Mesenchymal stem cell (in vitro differentiated cells and primary cell): ENCODE measurements around the gene PMPCB.

ENCODE experiments used
- DNase-seq: peaks from one replicate; pipeline ENCODE4 v3.0.0-alpha.2; 2013
- H2AFZ ChIP-seq: one replicate; pipeline ENCODE4 v1.6.1; 2013; ENCODE audit warnings: low read depth, mild to moderate bottlenecking, control low read depth, inconsistent platforms, low read length, moderate library complexity
- H2AK5ac ChIP-seq: 2 replicates; pipeline ENCODE4 v1.6.1; 2013; ENCODE audit warnings: low read length, moderate library complexity, mild to moderate bottlenecking, inconsistent platforms; ENCODE audit not compliant: severe bottlenecking
- H2BK120ac ChIP-seq: one replicate; pipeline ENCODE4 v1.6.1; 2013; ENCODE audit warnings: low read depth, mild to moderate bottlenecking, inconsistent platforms, low read length, moderate library complexity
- H2BK12ac ChIP-seq, 2 experiments: one replicate each; pipeline ENCODE4 v1.6.1; 2013; ENCODE audit warnings: inconsistent platforms in 2 of 2, low read length in 2 of 2, mild to moderate bottlenecking in 2 of 2, moderate library complexity in 2 of 2, control low read depth in 1 of 2
- H2BK15ac ChIP-seq: one replicate; pipeline ENCODE4 v1.6.1; 2013; ENCODE audit warnings: mild to moderate bottlenecking, low read depth, inconsistent platforms; ENCODE audit not compliant: poor library complexity, severe bottlenecking
- H2BK5ac ChIP-seq: 2 replicates; pipeline ENCODE4 v1.6.1; 2013; ENCODE audit warnings: low read depth, mild to moderate bottlenecking, low read length, control low read depth, inconsistent platforms; ENCODE audit not compliant: poor library complexity, severe bottlenecking
- H3K14ac ChIP-seq, 2 experiments: one replicate each; pipeline ENCODE4 v1.6.1; 2013; ENCODE audit warnings: inconsistent platforms in 2 of 2, low read length in 2 of 2, control low read depth in 1 of 2, mild to moderate bottlenecking in 1 of 2, moderate library complexity in 1 of 2
- H3K18ac ChIP-seq, 2 experiments: one replicate each; pipeline ENCODE4 v1.6.1; 2013; ENCODE audit warnings: inconsistent platforms in 2 of 2, low read length in 2 of 2, control low read depth in 1 of 2, low read depth in 1 of 2, mild to moderate bottlenecking in 1 of 2
- H3K23ac ChIP-seq, 2 experiments: one replicate each; pipeline ENCODE4 v1.6.1; 2013; ENCODE audit warnings: inconsistent platforms in 2 of 2, low read length in 2 of 2, mild to moderate bottlenecking in 2 of 2, moderate library complexity in 2 of 2, control low read depth in 1 of 2
- H3K27ac ChIP-seq: 2 replicates; pipeline ENCODE4 v1.5.1; 2013; ENCODE audit warnings: mild to moderate bottlenecking, moderate library complexity, low read length, control low read depth, inconsistent platforms; ENCODE audit not compliant: poor library complexity, severe bottlenecking
- H3K27me3 ChIP-seq, 2 experiments: 2 replicates each; pipeline versions ENCODE4 v1.6.1 to v1.7.0; 2013; ENCODE audit warnings: low read length in 2 of 2, mild to moderate bottlenecking in 2 of 2, moderate library complexity in 2 of 2, control low read depth in 1 of 2, inconsistent platforms in 1 of 2; ENCODE audit not compliant: control insufficient read depth in 1 of 2, insufficient read depth in 1 of 2
- H3K36me3 ChIP-seq, 2 experiments: 2 replicates each; pipeline versions ENCODE4 v1.6.1 to v1.7.0; 2013; ENCODE audit warnings: low read length in 2 of 2, control low read depth in 1 of 2, inconsistent platforms in 1 of 2, low read depth in 1 of 2, mild to moderate bottlenecking in 1 of 2; ENCODE audit not compliant: insufficient read depth in 2 of 2, control insufficient read depth in 1 of 2
- H3K4ac ChIP-seq, 2 experiments: one replicate each; pipeline ENCODE4 v1.6.1; 2013; ENCODE audit warnings: inconsistent platforms in 2 of 2, low read length in 2 of 2, mild to moderate bottlenecking in 2 of 2, moderate library complexity in 2 of 2, control low read depth in 1 of 2, low read depth in 1 of 2
- H3K4me1 ChIP-seq: 2 replicates; pipeline ENCODE4 v1.6.1; 2013; ENCODE audit warnings: low read depth, low read length, control low read depth; ENCODE audit not compliant: control insufficient read depth, insufficient read depth
- H3K4me2 ChIP-seq: 2 replicates; pipeline ENCODE4 v1.6.1; 2013; ENCODE audit warnings: low read length, mild to moderate bottlenecking, inconsistent platforms; ENCODE audit not compliant: poor library complexity, severe bottlenecking
- H3K4me3 ChIP-seq, 2 experiments: 2 replicates each; pipeline versions ENCODE4 v1.5.1 to v1.7.0; 2013; ENCODE audit warnings: low read length in 2 of 2, mild to moderate bottlenecking in 2 of 2, control low read depth in 1 of 2, low read depth in 1 of 2; ENCODE audit not compliant: insufficient read depth in 1 of 2
- H3K79me1 ChIP-seq: replicated peaks from 2 replicates; pipeline ENCODE4 v1.6.1; 2013; ENCODE audit warnings: mild to moderate bottlenecking, control low read depth, low read length, inconsistent platforms; ENCODE audit not compliant: poor library complexity, severe bottlenecking
- H3K9ac ChIP-seq: 2 replicates; pipeline ENCODE4 v1.7.0; 2013; ENCODE audit warnings: mild to moderate bottlenecking, low read length, moderate library complexity
- H3K9me3 ChIP-seq: 2 replicates; pipeline ENCODE4 v1.7.0; 2013; ENCODE audit warnings: mild to moderate bottlenecking, low read length; ENCODE audit not compliant: control insufficient read depth
- H4K8ac ChIP-seq: one replicate; pipeline ENCODE4 v1.6.1; 2013; ENCODE audit warnings: inconsistent platforms, mild to moderate bottlenecking, low read length, moderate library complexity
- H4K91ac ChIP-seq: one replicate; pipeline ENCODE4 v1.6.1; 2013; ENCODE audit warnings: mild to moderate bottlenecking, low read length, inconsistent platforms
- WGBS: methylation state at CpG from one replicate; pipeline ENCODE4 v1.1.7; 2013; ENCODE audit warnings: mixed read lengths; 5-methylcytosine and 5-hydroxymethylcytosine counted together

PMPCB gene

GRCh38 chr7:103325744-103326143 is 28.5 kb downstream of the PMPCB start:
- 98% methylated on average over 5 of the region's 8 CpGs for WGBS
- Histone ChIP-seq H2BK5ac (no peak overlapping the region), H3K18ac (no peak overlapping the region), H3K9ac (no peak overlapping the region), H3K4me2 (no peak overlapping the region), H3K36me3 (peaks cover 24 to 76% of the 10 kb centered on the region in 2 experiments), H3K23ac (no peak overlapping the region), H2BK120ac (no peak overlapping the region), H3K79me1 (peaks cover 8% of the 10 kb centered on the region), H2BK12ac (no peak overlapping the region), H3K4me1 (no peaks in the 10 kb centered on the region), H3K14ac (no peak overlapping the region), H3K27ac (no peak overlapping the region), H2AFZ (no peak overlapping the region), H3K9me3 (no peaks in the 10 kb centered on the region), H2AK5ac (no peak overlapping the region), H3K4me3 (no peak overlapping the region), H3K27me3 (no peaks in the 10 kb centered on the region), H4K8ac (no peak overlapping the region), H2BK15ac (no peak overlapping the region), H3K4ac (no peak overlapping the region), H4K91ac (no peak overlapping the region)
- DNase-seq, result no peak

GRCh38 chr7:103336761-103337160 is 39.5 kb downstream of the PMPCB start:
- H3K18ac ChIP-seq, result no peak overlapping the region
- H2AK5ac ChIP-seq, result no peak overlapping the region
- peaks cover 30 to 78% of the 10 kb centered on the region in 2 experiments for H3K36me3 ChIP-seq
- DNase-seq, result no peak
- H3K79me1 ChIP-seq, result peaks cover 10% of the 10 kb centered on the region
- no peak overlapping the region for H2AFZ ChIP-seq
- H3K27me3 ChIP-seq, result no peaks in the 10 kb centered on the region
- no peak overlapping the region for H3K4ac ChIP-seq
- H2BK12ac ChIP-seq, result no peak overlapping the region
- no peaks in the 10 kb centered on the region for H3K4me1 ChIP-seq
- no peak overlapping the region for H3K9ac ChIP-seq
- H3K14ac ChIP-seq, result no peak overlapping the region
- no peak overlapping the region for H2BK5ac ChIP-seq
- H3K23ac ChIP-seq, result no peak overlapping the region
- H3K9me3 ChIP-seq, result no peaks in the 10 kb centered on the region
- no peak overlapping the region for H3K4me2 ChIP-seq
- H3K4me3 ChIP-seq, result no peak overlapping the region
- H4K91ac ChIP-seq, result no peak overlapping the region
- H2BK120ac ChIP-seq, result no peak overlapping the region
- no peak overlapping the region for H4K8ac ChIP-seq
- WGBS, result 91% methylated on average over 1 of the region's 2 CpGs
- no peak overlapping the region for H3K27ac ChIP-seq
- H2BK15ac ChIP-seq, result no peak overlapping the region

GRCh38 chr7:103338864-103339263 is 41.6 kb downstream of the PMPCB start:
- H3K79me1 ChIP-seq, result peaks cover 9% of the 10 kb centered on the region
- no peak overlapping the region for H2AFZ ChIP-seq
- H3K4me1 ChIP-seq, result peaks cover 1% of the 10 kb centered on the region
- H3K23ac ChIP-seq, result no peak overlapping the region
- no peak overlapping the region for H4K8ac ChIP-seq
- H3K27ac ChIP-seq, result no peak overlapping the region
- no peak overlapping the region for H3K4me2 ChIP-seq
- H2AK5ac ChIP-seq, result no peak overlapping the region
- H2BK12ac ChIP-seq, result no peak overlapping the region
- no peak overlapping the region for H4K91ac ChIP-seq
- no peak overlapping the region for H3K4me3 ChIP-seq
- H2BK15ac ChIP-seq, result no peak overlapping the region
- no peaks in the 10 kb centered on the region for H3K27me3 ChIP-seq
- H3K18ac ChIP-seq, result no peak overlapping the region
- no peaks in the 10 kb centered on the region for H3K9me3 ChIP-seq
- no peak overlapping the region for H3K9ac ChIP-seq
- H2BK5ac ChIP-seq, result no peak overlapping the region
- no peak for DNase-seq
- peaks cover 28 to 67% of the 10 kb centered on the region in 2 experiments for H3K36me3 ChIP-seq
- no peak overlapping the region for H3K4ac ChIP-seq
- no peak overlapping the region for H2BK120ac ChIP-seq
- H3K14ac ChIP-seq, result no peak overlapping the region
- no CpG with 5 or more reads among the region's 2 CpGs for WGBS

GRCh38 chr7:103341466-103341865 is 44.2 kb downstream of the PMPCB start:
- Histone ChIP-seq H4K91ac (no peak overlapping the region), H3K27ac (no peak overlapping the region), H2BK15ac (no peak overlapping the region), H3K23ac (no peak overlapping the region), H2BK5ac (no peak overlapping the region), H3K4me2 (no peak overlapping the region), H2AFZ (no peak overlapping the region), H2BK120ac (no peak overlapping the region), H3K79me1 (peaks cover 5% of the 10 kb centered on the region), H3K36me3 (peaks cover 13 to 47% of the 10 kb centered on the region in 2 experiments), H3K27me3 (no peaks in the 10 kb centered on the region), H3K4me1 (peaks cover 1% of the 10 kb centered on the region), H3K4me3 (no peak overlapping the region), H2AK5ac (no peak overlapping the region), H3K4ac (no peak overlapping the region), H3K9ac (peak overlapping the region; percentile 29), H3K18ac (no peak overlapping the region), H4K8ac (no peak overlapping the region), H2BK12ac (no peak overlapping the region), H3K9me3 (no peaks in the 10 kb centered on the region), H3K14ac (no peak overlapping the region)
- DNase-seq, result no peak
- 78% methylated on average over 2 of the region's 2 CpGs for WGBS
